Natural killer cell (primary cell): ENCODE measurements around the gene USP44. TPM values are rescaled to one million over a fixed set of nuclear protein-coding genes. Genes with fewer than 3 reads are reported as not detected.

Experiments used
- ATAC-seq, 3 donors: fragments of 150-1000 bp in 2 of 3; fragments of 200-7000 bp in 1 of 3; cut with Tn5 transposase; 1 replicate in 1 of 3; 2 replicates in 2 of 3; pipeline ENCODE4 v1.10.0; 2021; ENCODE audit warnings: mild to moderate bottlenecking in 2 of 3, moderate library complexity in 2 of 3
- DNase-seq, 2 donors: peaks; one replicate each; pipeline versions ENCODE4 v3.0.0 to v3.0.0-alpha.2; 2013 to 2021; ENCODE audit warnings: mixed read lengths in 1 of 2
- H3K27ac ChIP-seq: one replicate; pipeline ENCODE4 v1.5.1; 2013; ENCODE audit warnings: mild to moderate bottlenecking, low read length
- H3K27me3 ChIP-seq: one replicate; pipeline ENCODE4 v1.6.1; 2013; ENCODE audit warnings: low read length; ENCODE audit not compliant: control insufficient read depth, insufficient read depth
- H3K36me3 ChIP-seq: one replicate; pipeline ENCODE4 v1.6.1; 2013; ENCODE audit warnings: low read length; ENCODE audit not compliant: control insufficient read depth, insufficient read depth
- H3K4me1 ChIP-seq: one replicate; pipeline ENCODE4 v1.6.1; 2013; ENCODE audit warnings: low read length; ENCODE audit not compliant: control insufficient read depth, insufficient read depth
- H3K4me3 ChIP-seq: one replicate; pipeline ENCODE4 v1.5.1; 2013; ENCODE audit warnings: low read length
- H3K9me3 ChIP-seq: one replicate; pipeline ENCODE4 v1.6.1; 2013; ENCODE audit warnings: low read length; ENCODE audit not compliant: control insufficient read depth, insufficient read depth
- H3K27ac Mint-ChIP-seq, 2 donors: one replicate each; pipeline ENCODE4 v1.8.0; 2022; ENCODE audit warnings: mild to moderate bottlenecking in 2 of 2, mixed read lengths in 2 of 2, moderate library complexity in 1 of 2
- H3K27me3 Mint-ChIP-seq, 2 donors: one replicate each; pipeline ENCODE4 v1.8.0; 2022; ENCODE audit warnings: low read depth in 2 of 2, mixed read lengths in 2 of 2
- H3K36me3 Mint-ChIP-seq: one replicate; pipeline ENCODE4 v1.8.0; 2022; ENCODE audit warnings: mixed read lengths
- H3K4me1 Mint-ChIP-seq, 2 donors: one replicate each; pipeline ENCODE4 v1.8.0; 2022; ENCODE audit warnings: mixed read lengths in 2 of 2
- H3K4me3 Mint-ChIP-seq: one replicate; pipeline ENCODE4 v1.8.0; 2022; ENCODE audit warnings: mild to moderate bottlenecking, moderate library complexity, mixed read lengths
- H3K9me3 Mint-ChIP-seq, 2 donors: one replicate each; pipeline ENCODE4 v1.8.0; 2022; ENCODE audit warnings: mixed read lengths in 2 of 2
- WGBS: methylation state at CpG from one replicate; pipeline ENCODE4 v1.1.7; 2013; ENCODE audit warnings: missing lambda C conversion rate; ENCODE audit not compliant: insufficient coverage; 5-methylcytosine and 5-hydroxymethylcytosine counted together
- intact Hi-C: fragments of 100-400 bp; cut with micrococcal nuclease; formaldehyde crosslinking; loops from one replicate; pipeline ENCODE4 v1.14.2; 2022
- total RNA-seq, 4 donors: library from RNA; stranded (reverse); fragments of 120-200 nt in 1 of 4; gene quantifications; one replicate each; pipeline versions ENCODE4 v1.2.3 to v1.2.4, GENCODE V29; 2013 to 2022
- TF ChIP-seq, protein P1 (sequence below): fragments of 200-600 bp; IDR thresholded peaks from one replicate; pipeline ENCODE4 v1.8.0; 2022; ENCODE audit warnings: antibody characterized with exemption

Gene USP44
- total RNA-seq, 3 donors from 2014 or later (not counting 1 experiment from before 2014, with no cell fraction given): 0.09 to 1.8 (median 0.63) TPM

DNA sequence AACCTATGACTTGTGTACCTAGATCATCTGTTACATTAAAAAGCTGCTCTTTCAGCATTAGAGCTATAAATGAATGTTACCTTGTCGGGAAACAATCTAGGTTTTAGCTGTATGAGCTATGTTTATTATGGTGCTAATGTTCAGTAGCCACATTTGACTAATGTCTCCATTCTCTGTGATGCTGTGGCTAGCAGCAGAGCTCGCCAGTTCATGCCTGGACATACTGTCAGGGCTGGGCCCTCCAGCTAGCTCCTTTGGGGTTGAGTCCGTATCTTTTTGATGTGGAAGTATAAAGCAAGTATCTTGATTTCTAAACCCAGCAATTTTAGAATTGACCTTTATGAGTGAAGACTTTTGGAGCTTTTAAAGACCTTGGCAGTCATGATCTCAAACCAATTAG lies 36.1 kb downstream of the USP44 start:
- Mint-ChIP-seq H3K4me3 (no peak overlapping the region), H3K9me3 (no peaks in the 10 kb centered on the region), H3K27me3 (no peaks in the 10 kb centered on the region), H3K36me3 (peaks cover 20% of the 10 kb centered on the region), H3K27ac (no peak overlapping the region), H3K4me1 (no peaks in the 10 kb centered on the region)
- H3K27me3 ChIP-seq: no peaks in the 10 kb centered on the region
- H3K27ac ChIP-seq: no peak overlapping the region
- H3K9me3 ChIP-seq: no peaks in the 10 kb centered on the region
- peaks cover 38% of the 10 kb centered on the region for H3K36me3 ChIP-seq
- no peak overlapping the region for H3K4me3 ChIP-seq
- DNase-seq (no peak), ATAC-seq (no peak)
- H3K4me1 ChIP-seq: no peaks in the 10 kb centered on the region
- intact Hi-C loops: no loop called here
- TF ChIP-seq, protein P1, sequence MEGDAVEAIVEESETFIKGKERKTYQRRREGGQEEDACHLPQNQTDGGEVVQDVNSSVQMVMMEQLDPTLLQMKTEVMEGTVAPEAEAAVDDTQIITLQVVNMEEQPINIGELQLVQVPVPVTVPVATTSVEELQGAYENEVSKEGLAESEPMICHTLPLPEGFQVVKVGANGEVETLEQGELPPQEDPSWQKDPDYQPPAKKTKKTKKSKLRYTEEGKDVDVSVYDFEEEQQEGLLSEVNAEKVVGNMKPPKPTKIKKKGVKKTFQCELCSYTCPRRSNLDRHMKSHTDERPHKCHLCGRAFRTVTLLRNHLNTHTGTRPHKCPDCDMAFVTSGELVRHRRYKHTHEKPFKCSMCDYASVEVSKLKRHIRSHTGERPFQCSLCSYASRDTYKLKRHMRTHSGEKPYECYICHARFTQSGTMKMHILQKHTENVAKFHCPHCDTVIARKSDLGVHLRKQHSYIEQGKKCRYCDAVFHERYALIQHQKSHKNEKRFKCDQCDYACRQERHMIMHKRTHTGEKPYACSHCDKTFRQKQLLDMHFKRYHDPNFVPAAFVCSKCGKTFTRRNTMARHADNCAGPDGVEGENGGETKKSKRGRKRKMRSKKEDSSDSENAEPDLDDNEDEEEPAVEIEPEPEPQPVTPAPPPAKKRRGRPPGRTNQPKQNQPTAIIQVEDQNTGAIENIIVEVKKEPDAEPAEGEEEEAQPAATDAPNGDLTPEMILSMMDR: no peak
- 67% methylated on average over 3 of the region's 3 CpGs for WGBS

DNA sequence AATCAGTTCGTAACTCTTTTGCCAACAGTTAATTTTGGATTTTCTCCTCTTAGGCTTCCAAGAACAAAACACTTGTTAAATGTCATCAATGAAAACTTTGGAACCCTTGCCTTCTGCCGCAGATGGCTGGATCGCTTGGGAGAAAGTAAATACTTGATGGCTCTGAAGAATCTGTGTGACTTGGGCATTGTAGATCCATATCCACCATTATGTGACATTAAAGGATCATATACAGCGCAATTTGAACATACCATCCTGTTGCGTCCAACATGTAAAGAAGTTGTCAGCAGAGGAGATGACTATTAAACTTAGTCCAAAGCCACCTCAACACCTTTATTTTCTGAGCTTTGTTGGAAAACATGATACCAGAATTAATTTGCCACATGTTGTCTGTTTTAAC lies 37.7 kb downstream of the USP44 start:
- ATAC-seq: no peak
- Mint-ChIP-seq H3K4me3 (no peak overlapping the region), H3K27ac (no peak overlapping the region), H3K27me3 (no peaks in the 10 kb centered on the region), H3K9me3 (no peaks in the 10 kb centered on the region), H3K36me3 (peaks cover 29% of the 10 kb centered on the region), H3K4me1 (no peaks in the 10 kb centered on the region)
- intact Hi-C loops: no loop called here
- H3K27ac ChIP-seq: no peak overlapping the region
- TF ChIP-seq, protein P1: no peak
- H3K36me3 ChIP-seq: peaks cover 50% of the 10 kb centered on the region
- DNase-seq: no peak
- H3K4me3 ChIP-seq: no peak overlapping the region
- H3K9me3 ChIP-seq: no peaks in the 10 kb centered on the region
- WGBS: 100% methylated on average over 5 of the region's 5 CpGs
- H3K27me3 ChIP-seq: no peaks in the 10 kb centered on the region
- H3K4me1 ChIP-seq: no peaks in the 10 kb centered on the region

DNA sequence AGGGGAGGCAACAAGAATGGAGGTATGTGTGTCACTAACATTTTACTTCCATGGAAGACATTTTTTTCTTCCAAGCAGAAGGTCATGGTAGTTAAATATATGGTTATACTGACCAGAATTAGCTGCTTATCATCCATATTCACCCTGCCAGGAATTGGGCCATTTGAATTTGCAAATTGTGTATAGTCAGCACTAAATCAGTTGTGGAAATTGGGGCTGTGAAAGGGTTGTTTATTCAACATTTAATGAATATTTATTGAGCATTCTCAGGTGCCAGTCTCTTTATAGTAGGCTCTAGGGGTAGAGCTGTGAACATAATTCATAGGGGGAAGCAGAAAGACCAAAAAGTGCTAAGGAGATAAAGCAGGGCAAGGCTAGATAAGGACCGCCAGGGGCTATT lies 39.3 kb downstream of the USP44 start:
- H3K4me1 ChIP-seq: no peaks in the 10 kb centered on the region
- Mint-ChIP-seq H3K27ac (no peak overlapping the region), H3K27me3 (no peaks in the 10 kb centered on the region), H3K4me1 (no peaks in the 10 kb centered on the region), H3K4me3 (no peak overlapping the region), H3K36me3 (peaks cover 36% of the 10 kb centered on the region), H3K9me3 (no peaks in the 10 kb centered on the region)
- DNase-seq: no peak
- no peaks in the 10 kb centered on the region for H3K9me3 ChIP-seq
- no peak overlapping the region for H3K4me3 ChIP-seq
- H3K27me3 ChIP-seq: no peaks in the 10 kb centered on the region
- H3K36me3 ChIP-seq: peaks cover 66% of the 10 kb centered on the region
- no peak overlapping the region for H3K27ac ChIP-seq
- TF ChIP-seq, protein P1: no peak
- no peak for ATAC-seq
- WGBS: 100% methylated on average over 1 of the region's 1 CpG
- intact Hi-C loops: no loop called here

DNA sequence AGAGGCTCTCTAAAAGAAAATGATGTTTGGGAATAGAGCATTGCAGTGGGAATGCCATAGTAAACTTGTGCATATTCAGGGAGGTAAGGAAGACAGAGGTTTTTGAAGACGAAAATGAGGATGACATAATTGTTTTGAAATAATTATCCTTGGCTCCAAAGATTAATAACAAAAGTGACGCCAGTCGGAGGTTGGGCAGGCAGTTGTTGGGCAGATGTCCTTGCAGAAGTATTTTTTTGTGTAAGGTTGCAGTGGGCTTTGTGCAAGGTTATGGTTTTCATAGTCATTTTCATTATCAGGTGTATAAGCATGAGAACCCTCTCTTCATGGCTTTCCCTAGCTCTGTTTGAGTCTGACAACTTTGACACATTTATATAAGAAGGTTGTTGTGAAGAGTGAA lies 42.0 kb downstream of the USP44 start:
- Mint-ChIP-seq H3K36me3 (peaks cover 46% of the 10 kb centered on the region), H3K4me3 (no peak overlapping the region), H3K9me3 (no peaks in the 10 kb centered on the region), H3K4me1 (no peaks in the 10 kb centered on the region), H3K27ac (no peak overlapping the region), H3K27me3 (no peaks in the 10 kb centered on the region)
- Histone ChIP-seq H3K4me3 (no peak overlapping the region), H3K27me3 (no peaks in the 10 kb centered on the region), H3K27ac (no peak overlapping the region), H3K36me3 (peaks cover 67% of the 10 kb centered on the region), H3K4me1 (no peaks in the 10 kb centered on the region), H3K9me3 (no peaks in the 10 kb centered on the region)
- ATAC-seq (no peak), DNase-seq (no peak)
- 99% methylated on average over 3 of the region's 3 CpGs for WGBS
- TF ChIP-seq, protein P1: no peak
- intact Hi-C loops: no loop called here
